CD4-positive, CD25-positive, alpha-beta regulatory T cell (primary cell): ENCODE results near the gene LRRFIP1. TPM values are rescaled to one million over a fixed set of nuclear protein-coding genes. Genes with fewer than 3 reads are reported as not detected.
A peak's percentile ranks its signal among the peaks of the same experiment; 100 is the strongest.

Experiments used
- ATAC-seq, 2 donors: fragments of 150-1000 bp; cut with Tn5 transposase; one replicate each; pipeline ENCODE4 v1.10.0; 2021; ENCODE audit warnings: low read depth in 2 of 2, moderate number of reproducible peaks in 2 of 2, moderate library complexity in 1 of 2
- DNase-seq, 3 donors: peaks; one replicate each; pipeline versions ENCODE4 v3.0.0 to v3.0.0-alpha.2; 2012 to 2022; ENCODE audit warnings: mixed read lengths in 1 of 3
- H3K27ac ChIP-seq: one replicate; pipeline ENCODE4 v1.7.0; 2013; ENCODE audit warnings: mild to moderate bottlenecking, low read length; ENCODE audit not compliant: insufficient read depth, poor library complexity, severe bottlenecking
- H3K27me3 ChIP-seq: one replicate; pipeline ENCODE4 v1.7.0; 2013; ENCODE audit warnings: low read length; ENCODE audit not compliant: control insufficient read depth, insufficient read depth
- H3K36me3 ChIP-seq: one replicate; pipeline ENCODE4 v1.7.0; 2013; ENCODE audit warnings: mild to moderate bottlenecking, low read length, moderate library complexity; ENCODE audit not compliant: control insufficient read depth, insufficient read depth
- H3K4me1 ChIP-seq: 2 replicates; pipeline ENCODE4 v1.7.0; 2013; ENCODE audit warnings: mild to moderate bottlenecking, low read length; ENCODE audit not compliant: insufficient read depth, control insufficient read depth, poor library complexity, severe bottlenecking
- H3K4me3 ChIP-seq: one replicate; pipeline ENCODE4 v1.7.0; 2013; ENCODE audit warnings: low read depth, mild to moderate bottlenecking, low read length, moderate library complexity
- H3K9me3 ChIP-seq, 2 experiments: 1 replicate in 1 of 2; 2 replicates in 1 of 2; pipeline ENCODE4 v1.7.0; 2013; ENCODE audit warnings: low read length in 2 of 2, mild to moderate bottlenecking in 1 of 2, moderate library complexity in 1 of 2; ENCODE audit not compliant: control insufficient read depth in 2 of 2
- H3K27ac Mint-ChIP-seq, 3 donors: one replicate each; pipeline ENCODE4 v1.8.0; 2020 to 2022; ENCODE audit warnings: mild to moderate bottlenecking in 3 of 3, mixed read lengths in 3 of 3, moderate library complexity in 2 of 3
- H3K27me3 Mint-ChIP-seq: one replicate; pipeline ENCODE4 v1.8.0; 2022; ENCODE audit warnings: mild to moderate bottlenecking, mixed read lengths
- H3K36me3 Mint-ChIP-seq: one replicate; pipeline ENCODE4 v1.8.0; 2020; ENCODE audit warnings: mixed read lengths
- H3K4me1 Mint-ChIP-seq, 4 donors: one replicate each; pipeline ENCODE4 v1.8.0; 2020 to 2022; ENCODE audit warnings: mixed read lengths in 4 of 4, mild to moderate bottlenecking in 1 of 4
- H3K4me3 Mint-ChIP-seq, 4 donors: one replicate each; pipeline ENCODE4 v1.8.0; 2020 to 2022; ENCODE audit warnings: mild to moderate bottlenecking in 4 of 4, mixed read lengths in 4 of 4, moderate library complexity in 3 of 4
- H3K9me3 Mint-ChIP-seq, 7 donors: one replicate each; pipeline ENCODE4 v1.8.0; 2020 to 2022; ENCODE audit warnings: mixed read lengths in 7 of 7, mild to moderate bottlenecking in 3 of 7, moderate library complexity in 2 of 7
- polyA plus RNA-seq, 4 donors: library from polyadenylated mRNA; unstranded; fragments of 300-500 nt; fragmentation: Illumina TruSeq; gene quantifications; one replicate each; pipeline ENCODE4 v1.2.3, GENCODE V29; 2021
- total RNA-seq: library from RNA; stranded (reverse); gene quantifications from one replicate; pipeline ENCODE4 v1.2.3, GENCODE V29; 2022

Gene LRRFIP1
- total and polyA plus RNA-seq, 5 donors from 2014 or later = 69.4 to 183 (median 80.3) TPM

GRCh38 chr2:237791977-237792727, 164.8 kb downstream of the LRRFIP1 start:
- no peak overlapping the region for H3K27ac Mint-ChIP-seq

GRCh38 chr2:237797253-237797652, 169.9 kb downstream of the LRRFIP1 start:
- no peak overlapping the region for H3K27ac ChIP-seq
- Mint-ChIP-seq H3K4me1 (peaks cover 0 to 7% (median 0%) of the 10 kb centered on the region in 4 donors), H3K27ac (no peak overlapping the region), H3K36me3 (peaks cover 7% of the 10 kb centered on the region), H3K9me3 (peaks cover 0 to 7% (median 0%) of the 10 kb centered on the region in 7 donors), H3K4me3 (peak overlapping the region in 1 of 4 donors; percentile 68), H3K27me3 (no peaks in the 10 kb centered on the region)
- ATAC-seq = no peak
- no peak for DNase-seq
- no peaks in the 10 kb centered on the region for H3K4me1 ChIP-seq
- no peaks in the 10 kb centered on the region for H3K27me3 ChIP-seq
- H3K9me3 ChIP-seq = no peaks in the 10 kb centered on the region
- H3K4me3 ChIP-seq = no peak overlapping the region
- no peaks in the 10 kb centered on the region for H3K36me3 ChIP-seq

More at GRCh38 chr2:237791977-237792727, 164.8 kb downstream of the LRRFIP1 start:
- Histone ChIP-seq H3K9me3 (no peaks in the 10 kb centered on the region), H3K4me1 (no peaks in the 10 kb centered on the region), H3K27me3 (no peaks in the 10 kb centered on the region), H3K4me3 (no peak overlapping the region), H3K36me3 (peaks cover 2% of the 10 kb centered on the region), H3K27ac (no peak overlapping the region)
- DNase-seq (no peak), ATAC-seq (no peak)
- H3K36me3 Mint-ChIP-seq = peaks cover 19% of the 10 kb centered on the region
- H3K9me3 Mint-ChIP-seq = peaks cover 0 to 4% (median 1%) of the 10 kb centered on the region in 7 donors
- peaks cover 2 to 15% (median 4%) of the 10 kb centered on the region in 4 donors for H3K4me1 Mint-ChIP-seq
- H3K27me3 Mint-ChIP-seq = no peaks in the 10 kb centered on the region
- H3K4me3 Mint-ChIP-seq = no peak overlapping the region

GRCh38 chr2:237798236-237799059, 171.1 kb downstream of the LRRFIP1 start, which contains the start of gene RBM44:
TSS of gene RBM44 (plus strand) at chr2:237798779. CDS start at chr2:237813610, 14,831 bp downstream.
- DNase-seq (no peak), ATAC-seq (no peak)
- Mint-ChIP-seq H3K27ac (no peak within 1 kb of the TSS), H3K36me3 (peaks cover 11% of the 10 kb centered on the region), H3K27me3 (no peaks in the 10 kb centered on the region), H3K9me3 (peaks cover 0 to 7% (median 1%) of the 10 kb centered on the region in 7 donors), H3K4me3 (no peak within 1 kb of the TSS), H3K4me1 (no peaks in the 10 kb centered on the region)
- Histone ChIP-seq H3K27me3 (no peaks in the 10 kb centered on the region), H3K4me3 (no peak within 1 kb of the TSS), H3K36me3 (no peaks in the 10 kb centered on the region), H3K4me1 (no peaks in the 10 kb centered on the region), H3K9me3 (no peaks in the 10 kb centered on the region), H3K27ac (no peak within 1 kb of the TSS)

GRCh38 chr2:237799060-237799428, 171.7 kb downstream of the LRRFIP1 start:
- Mint-ChIP-seq H3K27ac (no peak overlapping the region), H3K4me1 (no peaks in the 10 kb centered on the region), H3K36me3 (peaks cover 11% of the 10 kb centered on the region), H3K9me3 (peaks cover 0 to 7% (median 1%) of the 10 kb centered on the region in 7 donors), H3K4me3 (no peak overlapping the region), H3K27me3 (no peaks in the 10 kb centered on the region)
- H3K36me3 ChIP-seq = no peaks in the 10 kb centered on the region
- no peak overlapping the region for H3K27ac ChIP-seq
- no peaks in the 10 kb centered on the region for H3K4me1 ChIP-seq
- H3K27me3 ChIP-seq = no peaks in the 10 kb centered on the region
- no peaks in the 10 kb centered on the region for H3K9me3 ChIP-seq
- DNase-seq (no peak), ATAC-seq (no peak)
- no peak overlapping the region for H3K4me3 ChIP-seq

GRCh38 chr2:237801466-237801865, 174.1 kb downstream of the LRRFIP1 start:
- Histone ChIP-seq H3K4me3 (no peak overlapping the region), H3K27ac (no peak overlapping the region), H3K36me3 (no peaks in the 10 kb centered on the region), H3K27me3 (no peaks in the 10 kb centered on the region), H3K4me1 (no peaks in the 10 kb centered on the region), H3K9me3 (no peaks in the 10 kb centered on the region)
- Mint-ChIP-seq H3K9me3 (peaks cover 0 to 7% (median 0%) of the 10 kb centered on the region in 7 donors), H3K27me3 (no peaks in the 10 kb centered on the region), H3K27ac (no peak overlapping the region), H3K4me1 (no peaks in the 10 kb centered on the region), H3K4me3 (no peak overlapping the region), H3K36me3 (peaks cover 15% of the 10 kb centered on the region)
- no peak for ATAC-seq
- no peak for DNase-seq

- Histone ChIP-seq H3K27me3 (peaks cover 3% of the 10 kb centered on the region), H3K4me3 (no peak overlapping the region), H3K36me3 (no peaks in the 10 kb centered on the region), H3K9me3 (no peaks in the 10 kb centered on the region), H3K4me1 (no peaks in the 10 kb centered on the region), H3K27ac (no peak overlapping the region)
- Mint-ChIP-seq H3K27ac (no peak overlapping the region), H3K9me3 (peaks cover 0 to 1% (median 0%) of the 10 kb centered on the region in 7 donors), H3K4me1 (no peaks in the 10 kb centered on the region), H3K4me3 (no peak overlapping the region), H3K36me3 (peaks cover 12% of the 10 kb centered on the region), H3K27me3 (peaks cover 8% of the 10 kb centered on the region)
- no peak for ATAC-seq
- DNase-seq = no peak
Observed at GRCh38 chr2:237806334-237806733, 178.9 kb downstream of the LRRFIP1 start.

- peaks cover 0 to 1% (median 0%) of the 10 kb centered on the region in 7 donors for H3K9me3 Mint-ChIP-seq
- H3K36me3 Mint-ChIP-seq = no peaks in the 10 kb centered on the region
- no peak overlapping the region for H3K27ac Mint-ChIP-seq
- no peaks in the 10 kb centered on the region for H3K36me3 ChIP-seq
- H3K4me3 ChIP-seq = no peak overlapping the region
- H3K4me1 ChIP-seq = no peaks in the 10 kb centered on the region
- ATAC-seq (no peak), DNase-seq (no peak)
- H3K4me3 Mint-ChIP-seq = no peak overlapping the region
- no peaks in the 10 kb centered on the region for H3K27me3 ChIP-seq
- no peaks in the 10 kb centered on the region for H3K27me3 Mint-ChIP-seq
- H3K9me3 ChIP-seq = no peaks in the 10 kb centered on the region
- peaks cover 0 to 6% (median 5%) of the 10 kb centered on the region in 4 donors for H3K4me1 Mint-ChIP-seq
- no peak overlapping the region for H3K27ac ChIP-seq
Observed at GRCh38 chr2:237815637-237816036, 188.2 kb downstream of the LRRFIP1 start.
